K562 (cell line): ENCODE measurements around the gene RAB2B. TPM values are rescaled to one million over a fixed set of nuclear protein-coding genes. Genes with fewer than 3 reads are reported as not detected.

ENCODE experiments used
- ATAC-seq: fragments of 200-7000 bp; cut with Tn5 transposase; 3 replicates; pipeline ENCODE4 v1.9.1; 2020; ENCODE audit warnings: moderate library complexity
- BruUV-seq: library from RNA; stranded (reverse); fragments of 400-500 nt; replicated peaks from 2 replicates; lab custom pipeline; 2021; lab: Mats Ljungman, UMichigan
- CTCF ChIA-PET: fragments of 300-600 bp; formaldehyde crosslinking; extraction: SDS; loops from one replicate; lab custom pipeline; 2021; ENCODE audit warnings: low intra/inter-chr PET ratio; lab: Yijun Ruan, JAX
- POLR2A ChIA-PET: fragments of 300-600, 350-650 bp; sonication (Branson Sonifier 250); formaldehyde crosslinking; extraction: SDS; loops from one replicate; lab custom pipeline; 2021; ENCODE audit warnings: antibody characterized with exemption, inconsistent platforms; lab: Yijun Ruan, JAX
- DNase-seq, 4 experiments: peaks; one replicate each; pipeline versions ENCODE4 v3.0.0 to v3.0.0-alpha.2; 2011 to 2018; ENCODE audit warnings: low spot score in 3 of 4, mixed read lengths in 3 of 4; ENCODE audit errors: extremely low read depth in 1 of 4
- FAIRE-seq: peaks from 2 replicates; lab custom pipeline; 2011; peaks lifted over from hg19 to GRCh38; lab: Jason Lieb, UNC
- H2AFZ ChIP-seq: 2 replicates; pipeline ENCODE4 v1.6.0; 2011; ENCODE audit warnings: low read depth, low read length, control low read depth, inconsistent platforms
- H3K27ac ChIP-seq: fragments of 200-600 bp; 3 replicates; pipeline ENCODE4 v1.8.0; 2011; ENCODE audit warnings: low read depth, mild to moderate bottlenecking, control low read depth, inconsistent platforms, low read length, moderate library complexity, mixed read lengths; ENCODE audit errors: extremely low read depth
- H3K27me3 ChIP-seq, 2 experiments: fragments of 300-600 bp in 1 of 2; 2 replicates in 1 of 2; 3 replicates in 1 of 2; pipeline versions ENCODE4 v1.6.0 to v1.8.0; 2011; ENCODE audit warnings: inconsistent platforms in 2 of 2, low read length in 2 of 2, mild to moderate bottlenecking in 1 of 2, mixed read lengths in 1 of 2, moderate library complexity in 1 of 2; ENCODE audit not compliant: control insufficient read depth in 2 of 2, insufficient read depth in 2 of 2
- H3K36me3 ChIP-seq: fragments of 300-600 bp; 3 replicates; pipeline ENCODE4 v1.8.0; 2011; ENCODE audit warnings: mild to moderate bottlenecking, low read length, inconsistent platforms; ENCODE audit not compliant: control insufficient read depth, insufficient read depth
- H3K4me1 ChIP-seq, 2 experiments: fragments of 200-600 bp in 1 of 2; replicated peaks in 1 of 2; 2 replicates in 1 of 2; 3 replicates in 1 of 2; pipeline versions ENCODE4 v1.5.1 to v1.8.0; 2011; ENCODE audit warnings: inconsistent platforms in 2 of 2, low read length in 2 of 2, mild to moderate bottlenecking in 1 of 2, mixed read lengths in 1 of 2, moderate library complexity in 1 of 2; ENCODE audit not compliant: control insufficient read depth in 2 of 2, insufficient read depth in 2 of 2
- H3K4me2 ChIP-seq: 2 replicates; pipeline ENCODE4 v1.6.1; 2011; ENCODE audit warnings: low read length, control low read depth, inconsistent platforms, mixed read lengths; ENCODE audit not compliant: insufficient read depth
- H3K4me3 ChIP-seq: fragments of 200-600 bp; sonication (generic), shearing (Covaris generic); 2 replicates; pipeline ENCODE4 v1.5.1; 2016; ENCODE audit warnings: control low read depth, inconsistent platforms
- H3K79me2 ChIP-seq: fragments of 200-600 bp; 3 replicates; pipeline ENCODE4 v1.8.0; 2011; ENCODE audit warnings: low read length, inconsistent platforms; ENCODE audit not compliant: control insufficient read depth, insufficient read depth
- H3K9ac ChIP-seq, 2 experiments: 2 replicates each; pipeline versions ENCODE4 v1.6.0 to v1.6.1; 2011; ENCODE audit warnings: low read depth in 2 of 2, low read length in 2 of 2, control low read depth in 1 of 2, inconsistent platforms in 1 of 2, mild to moderate bottlenecking in 1 of 2, mixed read lengths in 1 of 2; ENCODE audit not compliant: insufficient read depth in 1 of 2
- H3K9me1 ChIP-seq: one replicate; pipeline ENCODE4 v1.6.0; 2011; ENCODE audit warnings: inconsistent platforms, mild to moderate bottlenecking, low read length, moderate library complexity; ENCODE audit not compliant: control insufficient read depth, insufficient read depth
- H3K9me3 ChIP-seq: replicated peaks from 2 replicates; pipeline ENCODE4 v1.5.1; 2011; ENCODE audit warnings: low read depth, low read length, inconsistent platforms; ENCODE audit not compliant: control insufficient read depth, insufficient read depth
- H4K20me1 ChIP-seq: replicated peaks from 2 replicates; pipeline ENCODE4 v1.6.1; 2011; ENCODE audit warnings: low read length, inconsistent platforms, mixed read lengths; ENCODE audit not compliant: control insufficient read depth, insufficient read depth
- ELK1 ChIP-seq: sonication (generic); formaldehyde crosslinking; IDR thresholded peaks from 2 replicates; pipeline ENCODE4 v1.8.1; 2022; ENCODE audit warnings: missing genetic modification reagents
- KLF16 ChIP-seq: IDR thresholded peaks from 2 replicates; pipeline ENCODE4 v1.6.1; 2016; ENCODE audit warnings: antibody characterized with exemption
- NCOA6 ChIP-seq: fragments of 450-650 bp; IDR thresholded peaks from 2 replicates; pipeline ENCODE4 v1.6.1; 2017; ENCODE audit warnings: mild to moderate bottlenecking
- TEAD4 ChIP-seq, 2 experiments: sonication (generic) in 1 of 2; formaldehyde crosslinking in 1 of 2; IDR thresholded peaks; 2 replicates each; pipeline versions ENCODE4 v1.6.1 to v1.8.0; 2012 to 2022; ENCODE audit warnings: borderline replicate concordance in 1 of 2, inconsistent platforms in 1 of 2, low read length in 1 of 2, mild to moderate bottlenecking in 1 of 2, missing genetic modification reagents in 1 of 2
- USF2 ChIP-seq: sonication (generic); formaldehyde crosslinking; IDR thresholded peaks from 2 replicates; pipeline ENCODE4 v1.5.0; 2020; ENCODE audit warnings: missing genetic modification reagents
- YY1 ChIP-seq, 3 experiments: IDR thresholded peaks; 2 replicates each; pipeline ENCODE4 v1.6.1; 2011; ENCODE audit warnings: low read length in 2 of 3, mild to moderate bottlenecking in 2 of 3, moderate library complexity in 2 of 3, borderline replicate concordance in 1 of 3, control low read depth in 1 of 3, low read depth in 1 of 3; ENCODE audit not compliant: insufficient read depth in 3 of 3, insufficient replicate concordance in 2 of 3, control insufficient read depth in 1 of 3, insufficient read length in 1 of 3; ENCODE audit errors: extremely low read depth in 1 of 3
- ZBTB17 ChIP-seq: fragments of 450-650 bp; formaldehyde crosslinking; IDR thresholded peaks from 2 replicates; pipeline ENCODE4 v1.4.0; 2020; ENCODE audit warnings: mild to moderate bottlenecking
- ZKSCAN1 ChIP-seq: fragments of 150-350 bp; IDR thresholded peaks from 2 replicates; pipeline ENCODE4 v1.6.1; 2016; ENCODE audit warnings: low read depth, low read length
- ZNF124 ChIP-seq: sonication (generic); formaldehyde crosslinking; IDR thresholded peaks from 2 replicates; pipeline ENCODE4 v1.8.1; 2022; ENCODE audit warnings: missing genetic modification reagents
- ZNF175 ChIP-seq: fragments of 200-800 bp; sonication (Bioruptor generic); IDR thresholded peaks from 2 replicates; pipeline ENCODE4 v1.6.1; 2016; ENCODE audit warnings: low read depth, mild to moderate bottlenecking, missing genetic modification characterization, missing compliant biosample characterization
- ZNF431 ChIP-seq: sonication (generic); formaldehyde crosslinking; IDR thresholded peaks from 2 replicates; pipeline ENCODE4 v1.8.0; 2022; ENCODE audit warnings: mild to moderate bottlenecking, missing genetic modification reagents
- ZNF551 ChIP-seq: fragments of 250-450 bp; sonication (Bioruptor Pico); IDR thresholded peaks from 2 replicates; pipeline ENCODE4 v1.5.0; 2021; ENCODE audit warnings: mild to moderate bottlenecking, moderate library complexity
- WGBS: fragments of 100-300 bp; shearing (Covaris generic); methylation state at CpG from one replicate; pipeline ENCODE4 v1.1.6; 2016; ENCODE audit warnings: low coverage, mixed read lengths; ENCODE audit not compliant: insufficient coverage; ENCODE audit errors: missing lambda C conversion rate; 5-methylcytosine and 5-hydroxymethylcytosine counted together
- in situ Hi-C: fragments of 300-500 bp; cut with MboI; formaldehyde crosslinking; loops from 4 replicates; pipeline ENCODE4 v1.15.0; 2018; ENCODE audit warnings: inconsistent platforms, mixed read lengths
- intact Hi-C: fragments of 100-400 bp; cut with micrococcal nuclease; formaldehyde crosslinking; loops from 2 replicates; pipeline ENCODE4 v1.14.2; 2022
- polyA plus RNA-seq, 8 experiments: library from polyadenylated mRNA; depleted of rRNA in 4 of 8; stranded (reverse) in 5 of 8; unstranded in 3 of 8; fragments of >200 nt; fragmentation: Nextera tagmentation in 2 of 8; fragmentation: Illumina TruSeq in 1 of 8; extraction: Ambion mirVana in 2 of 8; extraction: Trizol in 1 of 8; gene quantifications; 2 replicates each; pipeline versions ENCODE4 v1.2.1 to v1.2.3, GENCODE V29; 2011 to 2014; ENCODE audit warnings: inconsistent platforms in 1 of 8, missing spikeins in 1 of 8
- total RNA-seq, 7 experiments: library from RNA; depleted of rRNA in 6 of 7; stranded (reverse); fragments of >200 nt in 6 of 7; fragmentation: Illumina TruSeq in 2 of 7; extraction: Trizol in 2 of 7; gene quantifications; 2 replicates each; pipeline versions ENCODE4 v1.2.1 to v1.2.3, GENCODE V29; 2011 to 2021; ENCODE audit warnings: low replicate concordance in 1 of 7

The RAB2B gene
- total and polyA plus RNA-seq, 9 of the 15 experiments (the other 6 are each of a cell fraction or from before 2014, with no cell fraction given): 4.6 to 19.8 (median 9.8) TPM

GRCh38 chr14:21426692-21427091 is 50.1 kb downstream of the RAB2B start:
- FAIRE-seq (no peak), DNase-seq (no peak), ATAC-seq (no peak)
- no peak overlapping the region for H3K27ac ChIP-seq
- H3K4me1 ChIP-seq: no peaks in the 10 kb centered on the region; a peak in 1 of 5 replicates
- CTCF ChIA-PET: no interaction called here
- H2AFZ ChIP-seq: no peak overlapping the region
- TF ChIP-seq ZBTB17 (CRISPR knock-in tag): no peak
- no peak for TF ChIP-seq ZKSCAN1
- TF ChIP-seq ZNF431: no peak
- no peak for TF ChIP-seq ELK1 (CRISPR knock-in tag)
- TF ChIP-seq USF2 (CRISPR knock-in tag): no peak
- TF ChIP-seq TEAD4 (IDR thresholded peaks at IDR 0.05; ENCODE audit: low read length): no peak
- no peak for TF ChIP-seq TEAD4 (CRISPR knock-in tag; IDR thresholded peaks at IDR 0.05; ENCODE audit: borderline replicate concordance)
- no peak for TF ChIP-seq KLF16
- no peak for TF ChIP-seq YY1 (IDR thresholded peaks at IDR 0.05; ENCODE audit: borderline replicate concordance in 1 of 3, control insufficient read depth in 1 of 3, extremely low read depth in 1 of 3, insufficient read depth in 3 of 3, insufficient read length in 1 of 3, insufficient replicate concordance in 2 of 3, low read depth in 1 of 3, low read length in 2 of 3)
- TF ChIP-seq ZNF124 (CRISPR knock-in tag): no peak
- no peak for TF ChIP-seq ZNF175 (CRISPR knock-in tag)
- TF ChIP-seq ZNF551 (CRISPR knock-in tag): no peak
- no peak for TF ChIP-seq NCOA6
- peaks cover 83% of the 10 kb centered on the region for H3K36me3 ChIP-seq
- intact Hi-C loops (no loop called here), in situ Hi-C loops (no loop called here)
- BruUV-seq: no TSS peak
- no peaks in the 10 kb centered on the region for H4K20me1 ChIP-seq
- WGBS: 56% methylated on average over 1 of the region's 1 CpG
- H3K79me2 ChIP-seq: peaks cover 6% of the 10 kb centered on the region; the same call in 1 of the 3 replicates
- no peaks in the 10 kb centered on the region for H3K27me3 ChIP-seq
- no peaks in the 10 kb centered on the region for H3K9me3 ChIP-seq
- POLR2A ChIA-PET: interaction anchor here (1.2 kb wide), 1 partner anchor 42 kb away, joined by 3 read pairs; no protein-coding TSS in a partner anchor
- no peak overlapping the region for H3K4me3 ChIP-seq
- H3K4me2 ChIP-seq: no peak overlapping the region
- H3K9ac ChIP-seq: no peak overlapping the region
- no peaks in the 10 kb centered on the region for H3K9me1 ChIP-seq
